ENCODE data around the gene BTG1.

Gene BTG1, protein sequence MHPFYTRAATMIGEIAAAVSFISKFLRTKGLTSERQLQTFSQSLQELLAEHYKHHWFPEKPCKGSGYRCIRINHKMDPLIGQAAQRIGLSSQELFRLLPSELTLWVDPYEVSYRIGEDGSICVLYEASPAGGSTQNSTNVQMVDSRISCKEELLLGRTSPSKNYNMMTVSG

DNA sequence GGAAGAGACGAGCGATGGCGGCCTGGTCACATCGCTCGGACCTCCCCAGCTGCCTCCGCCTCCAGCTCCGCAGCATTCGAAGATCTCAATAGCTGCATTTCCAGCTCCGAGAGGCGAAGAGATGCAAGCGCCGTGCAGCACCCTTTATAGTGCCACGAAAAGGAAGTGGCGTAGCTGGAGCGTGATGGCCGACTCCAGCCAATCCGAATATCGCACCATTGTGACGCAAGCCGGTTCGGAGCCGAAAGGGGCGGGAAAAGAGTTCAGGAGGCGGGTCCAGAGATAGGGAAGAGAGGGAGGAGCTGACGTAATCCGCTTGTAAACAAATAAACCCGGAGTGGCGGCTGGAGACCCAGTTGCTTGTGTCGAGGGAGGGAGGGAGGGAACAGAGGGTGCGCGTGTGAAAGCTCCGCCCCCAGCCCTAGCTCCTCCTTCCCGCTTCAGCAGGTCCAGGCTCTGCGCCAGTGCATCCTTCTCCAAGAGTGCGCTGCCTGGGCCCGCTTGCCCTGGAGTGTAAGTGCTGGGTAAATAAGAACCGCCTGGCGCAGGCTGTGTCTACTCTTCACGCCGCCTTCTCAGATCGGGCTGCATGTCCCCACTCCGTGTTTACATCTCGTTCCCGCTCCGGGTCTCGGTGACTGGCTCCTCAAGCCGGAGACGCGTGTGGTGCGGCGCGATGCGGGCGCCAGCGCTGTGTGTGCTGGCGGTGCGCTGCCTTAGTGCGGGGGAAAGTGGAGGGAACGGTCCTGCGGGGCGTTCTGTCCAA, at the start of gene BTG1:
BTG1 (minus strand) TSS at position 116 of the 766 bp plus-strand sequence. CDS start 311 bp downstream, outside the sequence.
- in situ Hi-C loops (cut with HindIII; ENCODE audit: low sequenced_read_pairs) = no loop called here

- in situ Hi-C loops (cut with HindIII; ENCODE audit: low sequenced_read_pairs) = no loop called here
Observed at GRCh38 chr12:92194561-92194960, 48.9 kb upstream of the BTG1 start.

DNA sequence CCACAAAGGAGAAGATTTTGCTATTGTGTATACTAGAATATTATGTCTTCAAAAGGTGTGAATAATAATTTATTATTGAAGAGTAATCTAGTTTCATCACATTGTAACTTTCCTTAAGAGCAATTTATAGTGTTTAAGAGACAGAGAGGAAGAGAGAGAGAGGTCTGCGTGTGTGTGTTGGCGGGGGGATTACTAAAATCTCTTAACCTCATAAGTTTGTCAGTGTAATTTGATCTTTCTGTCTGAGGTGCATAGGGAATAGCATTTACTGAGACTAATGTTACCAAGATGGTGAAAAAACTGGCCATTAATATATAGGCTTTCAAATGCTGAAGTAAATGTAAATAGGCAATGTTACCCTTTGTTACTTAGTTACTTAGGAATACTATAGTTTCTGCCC, 48.2 kb upstream of the BTG1 start:
- in situ Hi-C loops (cut with HindIII; ENCODE audit: low sequenced_read_pairs) = no loop called here

GRCh38 chr12:92193063-92193462, 47.4 kb upstream of the BTG1 start:
- in situ Hi-C loops (cut with HindIII; ENCODE audit: low sequenced_read_pairs) = no loop called here

- in situ Hi-C loops (cut with HindIII; ENCODE audit: low sequenced_read_pairs) = no loop called here
Observed at GRCh38 chr12:92192360-92192759, 46.7 kb upstream of the BTG1 start.

GRCh38 chr12:92191061-92191460, 45.4 kb upstream of the BTG1 start:
- in situ Hi-C loops (cut with HindIII; ENCODE audit: low sequenced_read_pairs) = no loop called here

GRCh38 chr12:92188517-92189188, 43.0 kb upstream of the BTG1 start:
- in situ Hi-C loops (cut with HindIII; ENCODE audit: low sequenced_read_pairs) = no loop called here

DNA sequence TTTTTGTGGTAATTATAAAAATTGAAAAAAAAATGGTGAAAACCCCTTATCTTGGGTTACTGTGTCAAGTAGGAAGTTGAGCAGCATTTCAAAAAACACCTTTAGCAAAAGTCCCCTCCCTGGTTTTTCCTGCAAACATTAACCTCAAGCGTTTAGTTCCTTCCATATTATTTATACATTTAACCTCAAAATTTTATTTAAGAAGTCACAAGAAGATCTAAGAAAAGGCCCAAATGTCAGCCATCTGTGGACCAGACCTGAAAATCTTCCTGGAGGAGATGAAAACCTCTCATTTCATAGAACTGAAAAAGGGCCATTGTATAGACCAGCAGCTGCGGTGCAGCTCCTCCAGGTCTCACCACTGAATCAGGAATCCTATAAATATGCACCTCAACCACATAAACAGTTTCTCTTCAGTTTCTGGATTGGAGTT, 40.4 kb upstream of the BTG1 start:
- in situ Hi-C loops (cut with HindIII; ENCODE audit: low sequenced_read_pairs) = no loop called here

GRCh38 chr12:92185052-92185451, 39.4 kb upstream of the BTG1 start:
- in situ Hi-C loops (cut with HindIII; ENCODE audit: low sequenced_read_pairs) = no loop called here

DNA sequence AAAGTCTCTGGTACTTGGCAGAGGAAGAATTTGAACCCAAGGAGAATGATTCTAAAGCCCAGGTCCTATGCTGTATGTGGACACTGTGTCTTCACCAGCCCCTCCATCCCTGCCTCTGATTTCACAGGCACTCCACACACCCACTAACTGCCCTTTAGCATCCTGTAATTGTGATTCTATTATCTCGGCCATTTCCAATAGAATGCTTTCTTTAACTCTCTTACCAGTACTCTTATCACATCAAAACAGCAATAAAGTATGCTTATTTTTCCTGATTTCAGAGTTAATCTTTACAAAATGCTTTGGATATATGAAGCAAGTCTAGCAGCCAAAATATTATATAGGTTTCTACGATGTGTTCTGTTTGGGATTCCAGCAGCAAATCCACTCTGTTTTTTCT, 37.9 kb upstream of the BTG1 start:
- in situ Hi-C loops (cut with HindIII; ENCODE audit: low sequenced_read_pairs) = no loop called here

- in situ Hi-C loops (cut with HindIII; ENCODE audit: low sequenced_read_pairs) = no loop called here
Observed at GRCh38 chr12:92178340-92178739, 32.7 kb upstream of the BTG1 start.

- in situ Hi-C loops (cut with HindIII; ENCODE audit: low sequenced_read_pairs) = no loop called here
Observed at GRCh38 chr12:92176646-92177045, 31.0 kb upstream of the BTG1 start.

DNA sequence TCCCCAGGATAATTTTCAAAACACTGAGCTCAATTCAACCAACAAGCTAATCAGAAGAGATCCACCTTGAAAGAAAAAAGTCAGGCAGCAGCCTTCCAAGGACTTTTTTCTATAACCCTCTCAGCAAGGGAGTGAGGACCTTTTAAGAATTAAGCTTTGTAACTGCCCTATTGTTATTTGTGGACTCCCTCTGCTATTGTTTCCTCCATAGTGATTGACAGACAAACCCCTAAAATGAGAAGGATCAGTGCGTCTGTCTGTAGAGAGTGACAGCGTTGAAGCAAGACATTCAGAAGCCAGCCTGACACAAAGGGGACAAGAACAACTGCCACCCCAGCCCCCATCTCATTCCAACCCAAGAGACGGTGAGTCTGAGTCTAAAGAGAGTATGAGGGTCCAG, 30.3 kb upstream of the BTG1 start:
- in situ Hi-C loops (cut with HindIII; ENCODE audit: low sequenced_read_pairs) = no loop called here

DNA sequence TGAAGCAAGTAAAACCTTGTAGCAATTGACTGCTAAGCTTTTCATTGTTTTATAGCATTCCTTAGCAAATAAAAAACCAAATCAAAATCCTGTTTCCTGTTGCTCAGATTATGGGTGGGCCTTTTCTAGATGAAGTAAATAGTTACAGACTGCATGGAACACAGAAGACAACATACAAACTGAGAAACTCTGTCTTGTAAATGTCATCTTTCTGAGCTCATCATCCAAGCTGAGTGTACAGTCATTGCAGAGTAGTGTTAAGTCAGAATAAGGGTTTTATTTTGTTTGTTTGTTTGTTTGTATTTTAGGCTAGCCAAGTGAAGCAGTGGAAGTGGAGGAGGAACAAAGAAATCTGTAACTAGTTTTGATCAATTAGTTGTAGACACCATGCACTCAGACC, 24.4 kb upstream of the BTG1 start:
- in situ Hi-C loops (cut with HindIII; ENCODE audit: low sequenced_read_pairs) = no loop called here

DNA sequence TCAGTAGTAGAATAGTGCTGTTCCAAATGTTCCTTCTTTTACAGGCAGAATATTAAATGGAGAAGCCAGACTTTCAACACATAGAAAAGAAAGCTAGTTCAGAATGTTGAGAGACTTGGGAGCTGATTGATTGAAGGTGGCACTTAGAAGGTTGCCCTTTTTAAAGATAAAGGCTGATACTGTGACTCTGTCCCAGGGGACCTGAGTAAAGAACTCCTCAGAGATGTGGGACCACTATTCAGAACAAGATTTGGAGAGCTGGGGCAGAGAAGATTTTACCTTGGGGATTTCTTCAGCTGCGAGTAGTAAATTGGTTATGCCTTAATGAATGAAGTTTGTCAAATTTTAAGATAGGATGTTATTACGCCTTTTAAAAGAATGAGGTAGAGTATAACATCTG, 21.4 kb upstream of the BTG1 start:
- in situ Hi-C loops (cut with HindIII; ENCODE audit: low sequenced_read_pairs) = no loop called here

DNA sequence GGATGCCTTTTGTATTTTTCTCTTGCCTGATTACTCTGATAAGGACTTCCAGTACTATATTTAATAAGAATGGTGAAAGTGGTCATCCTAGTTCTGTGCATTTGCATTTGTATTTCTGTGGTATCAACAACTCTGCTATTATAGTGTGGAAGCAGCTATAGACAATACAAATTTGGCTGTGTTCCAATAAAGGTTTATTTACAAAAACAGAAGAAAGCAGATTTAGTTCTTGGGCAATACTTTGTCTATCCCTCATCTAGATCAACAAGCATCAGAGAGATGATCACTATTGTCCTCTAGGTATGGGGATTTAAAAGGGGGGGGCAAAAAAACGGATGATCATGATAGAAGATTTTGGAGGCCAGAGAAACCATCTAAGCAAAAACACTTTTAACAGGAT, 19.1 kb upstream of the BTG1 start:
- in situ Hi-C loops (cut with HindIII; ENCODE audit: low sequenced_read_pairs) = no loop called here

DNA sequence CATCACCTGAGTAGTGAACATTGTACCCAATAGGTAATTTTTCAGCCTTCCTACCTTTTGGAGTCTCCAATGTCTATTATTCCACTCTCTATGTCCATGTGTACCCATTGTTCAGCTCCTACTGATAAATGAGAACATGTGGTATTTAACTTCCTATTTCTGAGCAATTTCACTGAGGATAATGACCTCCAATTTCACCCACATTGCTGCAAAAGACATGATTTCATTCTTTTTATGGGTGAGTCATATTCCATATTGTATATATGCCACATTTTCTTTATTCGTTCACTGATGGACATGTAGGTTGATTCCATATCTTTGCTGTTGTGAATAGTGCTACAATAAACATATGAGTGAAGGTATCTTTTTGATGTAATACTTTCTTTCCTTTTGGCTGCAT, 16.4 kb upstream of the BTG1 start:
- in situ Hi-C loops (cut with HindIII; ENCODE audit: low sequenced_read_pairs) = no loop called here

GRCh38 chr12:92158796-92159439, 13.3 kb upstream of the BTG1 start:
- in situ Hi-C loops (cut with HindIII; ENCODE audit: low sequenced_read_pairs) = no loop called here

- in situ Hi-C loops (cut with HindIII; ENCODE audit: low sequenced_read_pairs) = no loop called here
Observed at GRCh38 chr12:92156704-92157395, 11.2 kb upstream of the BTG1 start.

GRCh38 chr12:92156139-92156538, 10.5 kb upstream of the BTG1 start:
- in situ Hi-C loops (cut with HindIII; ENCODE audit: low sequenced_read_pairs) = no loop called here

DNA sequence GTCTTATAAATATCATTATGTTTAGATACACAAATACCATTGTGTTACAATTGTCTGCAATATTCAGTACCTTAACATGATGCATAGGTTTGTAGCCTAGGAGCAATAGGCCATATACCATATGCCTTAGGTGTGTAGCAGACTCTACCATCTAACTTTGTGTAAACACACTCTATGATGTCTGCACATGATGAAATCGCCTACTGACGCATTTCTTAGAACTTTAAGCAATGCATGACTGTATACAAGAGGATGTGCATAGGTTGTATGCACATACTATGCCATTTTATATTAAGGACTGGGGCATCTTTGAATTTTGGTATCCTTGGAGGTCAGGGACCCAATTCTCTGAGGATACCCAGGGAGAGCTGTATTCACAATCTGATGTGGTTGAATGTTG, 10.1 kb upstream of the BTG1 start:
- in situ Hi-C loops (cut with HindIII; ENCODE audit: low sequenced_read_pairs) = no loop called here
